ENCODE data around the gene UNKL. TPM values are rescaled to one million over a fixed set of nuclear protein-coding genes. Genes with fewer than 3 reads are reported as not detected.

The UNKL gene
- total RNA-seq, 4 donors from 2014 or later: 31.8 to 38.8 (median 35.8) TPM

DNA sequence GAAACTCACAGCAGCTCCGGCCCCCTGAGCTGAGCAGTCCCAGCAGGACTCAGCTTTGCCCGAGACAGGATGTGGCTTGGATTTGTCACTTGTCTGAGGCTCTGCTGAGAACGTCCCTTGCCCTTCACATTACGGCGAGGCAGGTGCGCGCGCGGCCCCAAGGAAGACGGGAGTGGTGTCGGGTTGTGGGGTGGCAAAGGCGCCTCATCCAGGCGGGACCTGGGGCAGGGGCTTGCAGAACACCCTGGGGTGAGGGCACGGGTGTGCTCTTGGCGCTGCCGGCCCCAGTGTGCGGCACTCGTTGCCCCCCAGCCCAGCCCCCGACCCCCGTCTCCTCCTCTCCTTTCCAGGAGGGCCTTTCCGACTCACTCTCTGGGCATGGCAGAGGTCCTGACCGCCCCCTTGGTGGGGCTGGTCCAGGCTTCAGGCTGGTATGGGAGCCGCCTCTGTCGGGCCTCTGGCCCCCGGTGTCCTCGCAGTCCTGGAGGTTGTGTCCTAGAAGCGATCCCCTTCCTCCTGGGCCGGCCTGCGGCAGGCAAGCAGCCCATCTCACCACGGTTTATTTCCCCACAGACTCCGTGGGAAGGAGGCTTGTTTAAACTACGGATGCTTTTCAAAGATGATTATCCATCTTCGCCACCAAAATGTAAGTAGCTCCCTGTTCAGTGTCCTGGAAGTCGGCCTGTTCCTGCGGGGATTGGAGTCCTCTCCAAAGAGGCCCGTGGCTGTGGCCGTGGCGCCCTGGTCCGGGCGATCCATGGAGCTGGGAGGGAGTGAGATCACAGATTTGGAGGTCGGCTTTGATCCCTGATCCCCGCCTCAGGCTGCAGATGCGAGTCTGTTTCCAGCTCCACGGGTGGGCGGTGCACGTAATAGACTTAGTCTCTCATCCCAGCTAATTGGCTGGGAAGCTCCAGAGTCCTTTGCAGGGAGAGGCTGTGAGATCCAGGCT lies 99.1 kb downstream of the UNKL start:
- peaks cover 27 to 37% of the 10 kb centered on the region in 2 donors for H3K4me1 ChIP-seq
- no peak overlapping the region for H3K4me3 ChIP-seq
- no peak overlapping the region for H3K27ac ChIP-seq
- intact Hi-C loops (cut with DNase I; ENCODE audit: low total_unique reads) (no loop called here), in situ Hi-C loops (cut with MboI; ENCODE audit: low sequenced_read_pairs in 4 of 4) (no loop called here)
- H3K36me3 ChIP-seq: peaks cover 0 to 66% of the 10 kb centered on the region in 2 donors
- H3K9me3 ChIP-seq: no peaks in the 10 kb centered on the region
- no peak for DNase-seq
- no peak for TF ChIP-seq CTCF (IDR thresholded peaks at IDR 0.05 in 4 of 5, conservative IDR thresholded peaks at IDR 0.05 in 1 of 5)
- TF ChIP-seq POLR2A (IDR thresholded peaks at IDR 0.05): no peak
- no peaks in the 10 kb centered on the region for H3K27me3 ChIP-seq
- ATAC-seq: no peak

GRCh38 chr16:1314399-1315068 lies 100.0 kb downstream of the UNKL start:
- intact Hi-C loops (cut with DNase I; ENCODE audit: low total_unique reads) (no loop called here), in situ Hi-C loops (cut with MboI; ENCODE audit: low sequenced_read_pairs in 4 of 4) (no loop called here)
- TF ChIP-seq POLR2A (IDR thresholded peaks at IDR 0.05) (no peak), CTCF (IDR thresholded peaks at IDR 0.05 in 4 of 5, conservative IDR thresholded peaks at IDR 0.05 in 1 of 5) (no peak)
- Histone ChIP-seq H3K27me3 (no peaks in the 10 kb centered on the region), H3K4me1 (peaks cover 30 to 41% of the 10 kb centered on the region in 2 donors), H3K9me3 (no peaks in the 10 kb centered on the region), H3K36me3 (peaks cover 0 to 58% of the 10 kb centered on the region in 2 donors), H3K4me3 (no peak overlapping the region), H3K27ac (no peak overlapping the region)
- no peak for DNase-seq
- ATAC-seq: no peak

GRCh38 chr16:1313721-1314369 lies 100.7 kb downstream of the UNKL start:
- TF ChIP-seq POLR2A (IDR thresholded peaks at IDR 0.05) (no peak), CTCF (IDR thresholded peaks at IDR 0.05 in 4 of 5, conservative IDR thresholded peaks at IDR 0.05 in 1 of 5) (no peak)
- H3K36me3 ChIP-seq: peaks cover 0 to 51% of the 10 kb centered on the region in 2 donors
- H3K27ac ChIP-seq: no peak overlapping the region
- no peak for ATAC-seq
- no peak for DNase-seq
- in situ Hi-C loops (cut with MboI; ENCODE audit: low sequenced_read_pairs in 4 of 4): no loop called here
- no peak overlapping the region for H3K4me3 ChIP-seq
- peaks cover 30 to 41% of the 10 kb centered on the region in 2 donors for H3K4me1 ChIP-seq
- H3K27me3 ChIP-seq: no peaks in the 10 kb centered on the region
- intact Hi-C loops (cut with DNase I; ENCODE audit: low total_unique reads): no loop called here
- no peaks in the 10 kb centered on the region for H3K9me3 ChIP-seq

Other genes starting within 250 kb of the UNKL start
- under 1 TPM in 1 of 4 donors, not detected in 3; 0.29 TPM for gene TPSG1, start 189.4 kb downstream of the UNKL start, total RNA-seq
- gene TPSB2, start 184.5 kb downstream of the UNKL start, total RNA-seq: 10 to 100 TPM in 2 of 4 donors, 1 to 10 TPM in 2; 3.7 to 14.3 (median 9.5) TPM
- gene TPSAB1, start 174.0 kb downstream of the UNKL start, total RNA-seq: 10 to 100 TPM in 1 of 4 donors, 1 to 10 TPM in 3; 3.3 to 14.9 (median 7.8) TPM
- gene TPSD1, start 158.6 kb downstream of the UNKL start, total RNA-seq: 1 to 10 TPM in 1 of 4 donors, not detected in 3; 2.5 TPM
- gene UBE2I, start 105.1 kb downstream of the UNKL start, total RNA-seq: 10 to 100 TPM; 28.9 to 80.4 (median 41.7) TPM
- gene BAIAP3, start 81.1 kb downstream of the UNKL start, total RNA-seq: 1 to 10 TPM in 3 of 4 donors, under 1 TPM in 1; 0.05 to 4.4 (median 2.5) TPM
- 100 to 1,000 TPM in 1 of 4 donors, 10 to 100 TPM in 3; 63.3 to 103 (median 72.4) TPM for gene TSR3, start 62.8 kb downstream of the UNKL start, total RNA-seq
- 10 to 100 TPM; 20.6 to 37.5 (median 30.2) TPM for gene GNPTG, start 62.8 kb downstream of the UNKL start, total RNA-seq
- 10 to 100 TPM; 11.3 to 33.0 (median 20.9) TPM for gene UQCC4, start 6.0 kb upstream of the UNKL start, total RNA-seq
- not detected for gene PERCC1, start 16.4 kb upstream of the UNKL start, total RNA-seq
- gene CCDC154, start 29.9 kb upstream of the UNKL start, total RNA-seq: under 1 TPM in 1 of 4 donors, not detected in 3; 0.40 TPM
- gene CLCN7, start 60.3 kb upstream of the UNKL start, total RNA-seq: 10 to 100 TPM; 24.8 to 45.8 (median 38.4) TPM
- under 1 TPM in 1 of 4 donors, not detected in 3; 0.41 TPM for gene PTX4, start 74.2 kb upstream of the UNKL start, total RNA-seq
- 10 to 100 TPM in 2 of 4 donors, 1 to 10 TPM in 2; 2.9 to 11.2 (median 9.8) TPM for gene TELO2, start 78.7 kb upstream of the UNKL start, total RNA-seq
- gene TMEM204, start 119.0 kb upstream of the UNKL start, total RNA-seq: 10 to 100 TPM; 14.7 to 27.7 (median 22.1) TPM
- gene IFT140, start 197.4 kb upstream of the UNKL start, total RNA-seq: 1 to 10 TPM; 3.4 to 5.2 (median 4.8) TPM
- gene CRAMP1, start 197.7 kb upstream of the UNKL start, total RNA-seq: 10 to 100 TPM in 1 of 4 donors, 1 to 10 TPM in 3; 7.0 to 10.7 (median 8.7) TPM